ENCODE results near the gene AREL1. TPM values are rescaled to one million over a fixed set of nuclear protein-coding genes. Genes with fewer than 3 reads are reported as not detected.

AREL1 gene
- total RNA-seq, 1 donor from 2014 or later, result 43.5 TPM

- intact Hi-C loops (cut with micrococcal nuclease), result loop anchor here (5.0 kb wide), 5 partner anchors 43 to 632 kb away; partner anchors contain the start of genes AREL1, FCF1, ISCA2 and NPC2
- Mint-ChIP-seq H3K27ac (no peak overlapping the region), H3K36me3 (ENCODE audit: low read depth) (no peaks in the 10 kb centered on the region), H3K9me3 (no peaks in the 10 kb centered on the region), H3K4me3 (no peak overlapping the region), H3K27me3 (peaks cover 37% of the 10 kb centered on the region), H3K4me1 (peaks cover 41% of the 10 kb centered on the region)
- peak; percentile 69 for DNase-seq
These were observed 98.1 kb downstream of the AREL1 start for GRCh38 chr14:74614508-74615495.

DNA sequence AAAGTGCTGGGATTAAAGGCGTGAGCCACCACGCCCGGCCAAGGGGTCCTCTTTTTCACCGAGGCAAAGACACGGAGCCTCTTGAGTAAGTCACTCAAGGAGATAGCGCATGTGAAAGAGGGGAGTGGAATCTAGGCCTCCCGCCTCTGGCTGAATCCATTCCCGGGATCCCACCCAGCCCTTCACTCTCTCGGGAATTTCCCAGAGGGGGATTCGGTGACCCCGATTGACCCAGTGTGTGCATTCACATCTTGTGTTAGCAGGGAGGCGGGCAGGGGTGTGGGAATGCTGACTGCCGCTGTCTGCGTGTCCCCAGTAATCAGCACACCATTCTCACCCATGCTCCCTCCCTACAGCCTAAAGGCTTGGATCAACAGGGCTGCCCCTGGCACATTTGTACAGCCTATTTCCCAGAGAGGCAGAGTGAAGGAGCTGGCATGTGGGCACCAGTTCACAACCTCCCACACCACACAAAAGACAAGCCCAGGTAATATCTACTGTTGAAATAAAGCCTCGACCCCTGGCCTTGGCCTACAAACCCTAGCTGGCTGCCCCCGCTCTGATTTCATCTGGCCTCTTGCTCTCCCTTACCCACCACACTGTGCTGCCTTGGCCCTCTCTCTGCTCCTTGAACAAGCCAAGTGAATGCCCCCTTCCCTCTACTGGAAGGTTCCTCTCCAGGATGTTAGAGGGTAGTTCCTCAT lies 99.5 kb downstream of the AREL1 start:
- peak overlapping the region; percentile 61 for H3K4me3 Mint-ChIP-seq
- no peaks in the 10 kb centered on the region for H3K36me3 Mint-ChIP-seq (ENCODE audit: low read depth)
- DNase-seq, result no peak
- peak overlapping the region; percentile 1 for H3K27ac Mint-ChIP-seq
- intact Hi-C loops (cut with micrococcal nuclease), result loop anchor here (5.0 kb wide), 3 partner anchors 99 to 251 kb away; partner anchors contain the start of genes AREL1, FCF1, ISCA2 and NPC2
- no peaks in the 10 kb centered on the region for H3K9me3 Mint-ChIP-seq
- peaks cover 36% of the 10 kb centered on the region for H3K4me1 Mint-ChIP-seq
- peaks cover 45% of the 10 kb centered on the region for H3K27me3 Mint-ChIP-seq

GRCh38 chr14:74612350-74613021 lies 100.4 kb downstream of the AREL1 start:
- Mint-ChIP-seq H3K4me3 (peak overlapping the region; percentile 79), H3K27ac (no peak overlapping the region), H3K9me3 (no peaks in the 10 kb centered on the region), H3K27me3 (peaks cover 45% of the 10 kb centered on the region), H3K4me1 (peaks cover 27% of the 10 kb centered on the region), H3K36me3 (ENCODE audit: low read depth) (no peaks in the 10 kb centered on the region)
- peak; percentile 96 for DNase-seq
- intact Hi-C loops (cut with micrococcal nuclease), result loop anchor here (5.0 kb wide), 3 partner anchors 100 to 250 kb away; partner anchors contain the start of genes AREL1, FCF1, ISCA2 and NPC2

DNA sequence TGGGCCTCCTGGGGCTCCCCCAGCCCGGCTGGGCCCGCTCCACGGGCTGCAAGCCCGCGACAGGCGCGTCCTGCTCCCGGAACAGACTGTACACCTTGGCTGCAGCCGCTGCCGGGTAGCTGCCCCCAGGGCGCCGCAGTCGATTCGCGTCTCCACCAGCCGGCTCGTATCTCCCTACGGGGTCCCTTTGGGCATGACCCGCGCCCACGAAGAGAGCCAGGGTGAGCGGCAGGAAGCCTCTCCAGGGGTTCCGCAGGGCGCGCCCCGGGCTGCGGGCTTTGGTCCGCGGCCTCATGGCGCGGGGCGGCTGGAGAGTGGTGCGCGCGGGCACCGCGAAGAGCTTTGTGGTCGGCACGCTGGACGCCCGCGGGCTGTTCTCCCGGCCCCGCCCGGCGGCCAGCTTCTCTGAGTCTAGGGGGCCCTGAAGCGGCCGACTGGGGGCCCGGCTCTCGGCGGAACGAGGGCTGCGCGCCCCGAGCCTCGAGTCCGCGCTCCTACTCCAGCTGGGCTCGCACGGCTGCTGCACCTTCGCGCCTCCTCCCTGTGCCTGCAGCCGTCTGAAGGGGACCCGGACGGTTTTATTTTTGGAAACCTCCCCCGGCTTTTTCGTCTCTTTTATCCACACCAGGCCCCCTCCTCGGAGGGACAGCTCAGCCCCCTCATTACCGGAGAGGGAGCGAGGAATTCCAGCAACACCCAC lies 101.1 kb downstream of the AREL1 start, which contains the start of gene LTBP2:
LTBP2 (minus strand) TSS at position 588 of the 700 bp plus-strand sequence; CDS start at position 295, 293 bp downstream.
- H3K27ac Mint-ChIP-seq, result no peak within 1 kb of the TSS
- peak; percentile 73 for DNase-seq
- intact Hi-C loops (cut with micrococcal nuclease), result loop anchor here (5.0 kb wide), 3 partner anchors 101 to 249 kb away; partner anchors contain the start of genes AREL1, FCF1, ISCA2 and NPC2
- H3K36me3 Mint-ChIP-seq (ENCODE audit: low read depth), result no peaks in the 10 kb centered on the region
- H3K27me3 Mint-ChIP-seq, result peaks cover 48% of the 10 kb centered on the region
- peak within 1 kb of the TSS; percentile 79 for H3K4me3 Mint-ChIP-seq
- H3K9me3 Mint-ChIP-seq, result no peaks in the 10 kb centered on the region
- peaks cover 24% of the 10 kb centered on the region for H3K4me1 Mint-ChIP-seq

Other genes starting within 250 kb of the AREL1 start
- 12.3 and 15.5 TPM in 2 replicates for gene NPC2, start 219.8 kb downstream of the AREL1 start, total RNA-seq
- gene ISCA2, start 219.3 kb downstream of the AREL1 start, total RNA-seq, result 20.0 and 20.8 TPM in 2 replicates
- 0.05 TPM in 1 of 2 replicates, not detected in the other for gene LTBP2, start 100.8 kb downstream of the AREL1 start, total RNA-seq
- gene FCF1, start 64 bp upstream of the AREL1 start, total RNA-seq, result 64.5 and 68.6 TPM in 2 replicates
- 63.7 and 66.7 TPM in 2 replicates for gene YLPM1, start 50.2 kb upstream of the AREL1 start, total RNA-seq
- not detected in 2 replicates for gene PROX2, start 163.1 kb upstream of the AREL1 start, total RNA-seq
- gene DLST, start 168.8 kb upstream of the AREL1 start, total RNA-seq, result 110 and 111 TPM in 2 replicates
- gene RPS6KL1, start 210.2 kb upstream of the AREL1 start, total RNA-seq, result 7.0 and 9.6 TPM in 2 replicates
- gene PGF, start 242.5 kb upstream of the AREL1 start, total RNA-seq, result 0.23 and 0.24 TPM in 2 replicates

Data from activated CD4-positive, alpha-beta T cell treated with anti-CD3 and anti-CD28 coated beads, Interleukin-2, amount 10 ng/mL, durations not matched to agents 24 days and 14 days (primary cell).